GM04504 (cell line): ENCODE measurements around the gene PODN.

Source experiments
- DNase-seq: peaks from one replicate; pipeline ENCODE4 v3.0.0-alpha.2; 2012; ENCODE audit warnings: low read depth

Gene PODN

GRCh38 chr1:53050310-53050709 lies 11.7 kb upstream of the PODN start:
- no peak for DNase-seq

- DNase-seq, result no peak
Observed at GRCh38 chr1:53051676-53052075, 10.3 kb upstream of the PODN start.

GRCh38 chr1:53057127-53057526 lies 4.9 kb upstream of the PODN start:
- DNase-seq, result peak; percentile 44

GRCh38 chr1:53060579-53060978 lies 1.4 kb upstream of the PODN start:
- peak; percentile 77 for DNase-seq

- DNase-seq, result no peak
Observed at GRCh38 chr1:53061123-53061858, 722 bp upstream of the PODN start.

GRCh38 chr1:53062708-53063591 lies 937 bp downstream of the PODN start:
- DNase-seq, result no peak

- no peak for DNase-seq
Observed at GRCh38 chr1:53063744-53064515, 1.9 kb downstream of the PODN start.

- DNase-seq, result no peak
Observed at GRCh38 chr1:53065391-53065790, 3.4 kb downstream of the PODN start.

- no peak for DNase-seq
Observed at GRCh38 chr1:53066488-53066887, 4.5 kb downstream of the PODN start.

GRCh38 chr1:53066891-53067738 lies 5.1 kb downstream of the PODN start:
- DNase-seq, result no peak

- DNase-seq, result no peak
Observed at GRCh38 chr1:53067886-53068285, 5.9 kb downstream of the PODN start.

- DNase-seq, result no peak
Observed at GRCh38 chr1:53068314-53069099, 6.5 kb downstream of the PODN start.

- DNase-seq, result no peak
Observed at GRCh38 chr1:53069265-53069662, 7.3 kb downstream of the PODN start.

GRCh38 chr1:53069663-53070327 lies 7.8 kb downstream of the PODN start:
- DNase-seq, result no peak

- no peak for DNase-seq
Observed at GRCh38 chr1:53070621-53071020, 8.6 kb downstream of the PODN start.

- DNase-seq, result no peak
Observed at GRCh38 chr1:53071167-53071865, 9.3 kb downstream of the PODN start.

GRCh38 chr1:53071915-53072314 lies 9.9 kb downstream of the PODN start:
- DNase-seq, result no peak

GRCh38 chr1:53073287-53073686 lies 11.3 kb downstream of the PODN start:
- DNase-seq, result no peak

GRCh38 chr1:53073868-53074311 lies 11.9 kb downstream of the PODN start:
- no peak for DNase-seq
